DMS79 treated with DMSO at 0.1 percent for 48 hours (cell line): ENCODE measurements around the gene PHACTR3.
"Not testable (repeated sequence)": the region's sequence is repeated elsewhere in the genome, so short reads cannot be mapped to it uniquely, and the experiment has no call there.

Experiments
- DNase-seq: peaks from one replicate; lab custom pipeline; 2025; lab: John Stamatoyannopoulos, UW

Gene PHACTR3

GRCh38 chr20:59863058-59863457 is 258.7 kb downstream of the PHACTR3 start:
- DNase-seq: no peak

- no peak for DNase-seq
Measured at GRCh38 chr20:59864726-59865125, 260.4 kb downstream of the PHACTR3 start.

DNA sequence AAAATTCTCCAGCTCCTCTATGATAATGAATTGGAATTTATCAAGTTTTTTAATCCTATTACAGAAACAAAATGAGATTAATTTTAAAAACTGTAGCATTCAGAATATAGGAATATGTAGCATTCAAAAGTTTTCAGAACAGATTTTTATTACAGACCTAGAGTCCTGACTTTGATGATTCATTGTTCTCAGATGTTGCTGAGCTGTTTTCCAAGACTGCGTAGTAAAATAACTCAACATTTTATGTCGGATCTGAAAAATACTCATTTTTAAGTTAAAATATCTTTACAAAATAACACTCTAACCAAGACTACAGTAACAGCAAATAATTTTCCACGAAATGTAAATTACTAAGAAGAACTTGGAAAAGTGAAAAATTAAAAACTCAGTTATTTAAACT is 262.0 kb downstream of the PHACTR3 start:
- DNase-seq: no peak

- DNase-seq: no peak
Measured at GRCh38 chr20:59871096-59871495, 266.8 kb downstream of the PHACTR3 start.

DNA sequence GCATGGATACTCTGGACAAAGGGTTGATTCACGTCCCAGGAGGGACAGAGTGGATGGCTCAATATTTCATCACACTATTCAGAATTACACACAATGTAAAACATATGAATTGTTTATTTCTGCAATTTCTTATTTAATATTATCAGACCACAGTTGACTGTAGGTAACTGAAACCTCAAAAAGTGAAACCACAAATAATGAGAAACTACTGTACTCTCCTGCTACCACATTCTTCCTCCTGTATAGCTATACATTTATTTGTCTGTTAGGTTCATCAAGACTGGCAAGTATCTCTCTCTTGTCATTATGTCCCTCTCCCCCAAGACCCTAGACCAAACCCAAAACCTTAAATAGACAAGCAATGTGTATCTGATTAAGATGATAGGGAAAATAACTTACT is 269.1 kb downstream of the PHACTR3 start:
- DNase-seq: no peak

GRCh38 chr20:59880198-59880597 is 275.9 kb downstream of the PHACTR3 start:
- DNase-seq: no peak

DNA sequence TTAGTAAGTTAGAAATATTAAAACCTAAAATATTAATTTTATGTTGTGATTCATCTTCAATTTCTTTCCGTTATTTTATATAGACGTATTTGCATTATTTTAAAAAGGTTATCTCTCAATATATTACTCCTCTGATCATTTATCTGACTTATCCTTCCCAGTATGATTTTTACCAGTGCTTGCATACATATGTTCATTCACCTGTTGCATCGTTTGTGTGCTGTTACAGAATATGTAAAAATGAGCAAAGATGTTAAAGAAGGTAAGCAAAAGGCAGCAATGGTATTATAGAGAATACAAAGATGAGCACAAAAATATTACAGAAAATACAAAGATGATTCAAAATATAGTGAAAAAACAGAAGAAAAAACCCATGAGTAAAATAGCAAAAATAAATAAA is 280.2 kb downstream of the PHACTR3 start:
- no peak for DNase-seq

DNA sequence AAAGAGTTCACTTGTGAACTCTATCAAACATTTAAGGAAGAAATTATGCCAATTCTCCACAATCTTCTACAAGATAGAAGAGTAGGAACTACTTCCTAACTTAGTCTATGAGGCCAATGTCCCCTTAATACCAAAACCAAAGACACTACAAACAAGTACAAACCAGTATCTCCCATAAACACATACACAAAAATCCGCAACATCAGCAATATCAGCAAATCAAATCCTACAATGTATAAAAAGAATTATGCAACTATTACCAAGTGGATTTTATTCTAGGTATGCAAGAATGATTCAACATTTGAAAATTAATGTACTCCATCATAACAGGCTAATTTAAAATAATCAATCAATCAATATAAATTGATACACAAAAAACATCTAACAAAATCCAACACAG is 283.7 kb downstream of the PHACTR3 start:
- DNase-seq: no peak

- DNase-seq: not testable (repeated sequence)
Measured at GRCh38 chr20:59890035-59890434, 285.7 kb downstream of the PHACTR3 start.

DNA sequence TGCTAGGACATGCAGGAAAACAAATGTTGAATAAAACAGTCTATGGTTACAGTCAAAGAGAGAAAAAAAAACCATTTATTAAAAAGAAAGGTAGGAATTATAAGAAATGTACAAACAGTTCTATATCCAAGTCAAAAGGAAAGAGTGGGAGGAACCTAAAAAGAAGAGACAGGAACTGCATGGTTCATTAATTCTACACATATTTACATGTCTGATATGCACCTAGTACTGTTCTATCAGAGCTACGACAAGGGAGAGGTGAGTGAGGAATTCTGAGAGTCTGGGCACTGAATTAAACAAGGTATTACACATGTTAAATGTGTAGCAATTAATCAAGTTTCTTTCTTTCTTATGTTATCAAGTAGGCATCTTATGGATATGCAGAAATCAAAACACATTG is 287.2 kb downstream of the PHACTR3 start:
- DNase-seq: no peak

DNA sequence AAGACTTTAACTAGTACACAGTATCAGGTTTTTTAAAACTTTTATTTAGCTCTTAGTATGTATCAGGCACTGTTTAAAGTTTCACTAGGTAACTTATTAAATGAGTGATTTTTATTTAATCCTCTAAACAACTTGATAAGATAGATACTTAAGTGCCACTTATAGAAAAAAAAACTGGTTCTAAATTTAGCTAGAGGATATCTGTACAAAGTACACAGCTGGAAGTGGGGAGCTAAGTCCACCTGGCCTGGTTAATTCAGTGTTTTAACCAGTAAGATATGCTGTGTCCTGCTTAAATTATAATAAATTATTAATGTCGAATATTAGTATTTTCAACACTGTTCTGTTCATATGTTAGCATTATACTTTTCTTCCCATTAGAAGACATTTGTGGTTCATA is 291.6 kb downstream of the PHACTR3 start:
- no peak for DNase-seq
